GM12865 (cell line): ENCODE data around the gene TMEM82.

Experiments used
- DNase-seq: peaks from one replicate; pipeline ENCODE4 v3.0.0; 2010; ENCODE audit warnings: low read depth
- H3K4me3 ChIP-seq: 2 replicates; pipeline ENCODE4 v1.5.1; 2011; ENCODE audit warnings: mild to moderate bottlenecking, low read depth, low read length, control low read depth
- CTCF ChIP-seq: IDR thresholded peaks from 2 replicates; pipeline ENCODE4 v1.5.1; 2011; ENCODE audit warnings: low read length, control low read depth, low read depth, inconsistent platforms; ENCODE audit not compliant: insufficient read depth; ENCODE audit errors: missing control alignments

Gene TMEM82

GRCh38 chr1:15730936-15731335 is 11.4 kb upstream of the TMEM82 start:
- no peak overlapping the region for H3K4me3 ChIP-seq
- no peak for TF ChIP-seq CTCF
- DNase-seq: no peak

GRCh38 chr1:15731735-15732685 is 10.3 kb upstream of the TMEM82 start:
- TF ChIP-seq CTCF: no peak
- DNase-seq: no peak
- H3K4me3 ChIP-seq: no peak overlapping the region

GRCh38 chr1:15732686-15733081 is 9.6 kb upstream of the TMEM82 start:
- DNase-seq: no peak
- TF ChIP-seq CTCF: no peak
- no peak overlapping the region for H3K4me3 ChIP-seq

- no peak for TF ChIP-seq CTCF
- DNase-seq: no peak
Observed at GRCh38 chr1:15733218-15733725, 9.0 kb upstream of the TMEM82 start.

GRCh38 chr1:15733726-15734226 is 8.5 kb upstream of the TMEM82 start:
- no peak for TF ChIP-seq CTCF
- no peak for DNase-seq
- H3K4me3 ChIP-seq: no peak overlapping the region

More at GRCh38 chr1:15733218-15733725, 9.0 kb upstream of the TMEM82 start:
- no peak overlapping the region for H3K4me3 ChIP-seq

GRCh38 chr1:15734296-15734695 is 8.0 kb upstream of the TMEM82 start:
- no peak for TF ChIP-seq CTCF
- no peak for DNase-seq
- H3K4me3 ChIP-seq: no peak overlapping the region
